ENCODE data around the gene KMT2E. TPM values are rescaled to one million over a fixed set of nuclear protein-coding genes. Genes with fewer than 3 reads are reported as not detected.
A peak's percentile ranks its signal among the peaks of the same experiment; 100 is the strongest.

KMT2E gene
- total and polyA plus RNA-seq, 3 donors from 2014 or later, result 21.1 to 133 (median 96.6) TPM

GRCh38 chr7:105011141-105011830 is 2.7 kb upstream of the KMT2E start:
- WGBS, 2 donors, result 0 to 1% methylated on average over 7 of the region's 7 CpGs
- H3K36me3 ChIP-seq (ENCODE audit: low read depth, missing control alignments), result no peaks in the 10 kb centered on the region
- H3K27me3 ChIP-seq, result no peaks in the 10 kb centered on the region
- H3K4me1 ChIP-seq, result peaks cover 28% of the 10 kb centered on the region
- intact Hi-C loops (cut with DNase I; ENCODE audit: low total_unique reads), result no loop called here
- DNase-seq, result no peak
- peak overlapping the region; percentile 92 to 97 for H3K4me3 ChIP-seq
- no peaks in the 10 kb centered on the region for H3K9me3 ChIP-seq
- peak overlapping the region; percentile 99 to 100 for H3K27ac ChIP-seq
- no peak for TF ChIP-seq POLR2A (IDR thresholded peaks at IDR 0.05)
- TF ChIP-seq CTCF (IDR thresholded peaks at IDR 0.05), result no peak

- DNase-seq, result peak; percentile 38
- intact Hi-C loops (cut with DNase I; ENCODE audit: low total_unique reads), result no loop called here
- Histone ChIP-seq H3K27me3 (no peaks in the 10 kb centered on the region), H3K4me1 (peaks cover 22% of the 10 kb centered on the region), H3K36me3 (ENCODE audit: low read depth, missing control alignments) (no peaks in the 10 kb centered on the region), H3K4me3 (peak overlapping the region; percentile 92 to 97), H3K9me3 (no peaks in the 10 kb centered on the region), H3K27ac (peak overlapping the region; percentile 99 to 100)
- WGBS, 2 donors, result 0 to 1% methylated on average over 21 of the region's 21 CpGs
- TF ChIP-seq CTCF (IDR thresholded peaks at IDR 0.05) (no peak), POLR2A (IDR thresholded peaks at IDR 0.05) (no peak)
These were observed 2.0 kb upstream of the KMT2E start for GRCh38 chr7:105011831-105012502.

- H3K4me3 ChIP-seq, result peak overlapping the region; percentile 92 to 97
- TF ChIP-seq CTCF (IDR thresholded peaks at IDR 0.05) (no peak), POLR2A (IDR thresholded peaks at IDR 0.05) (peak; percentile 93)
- no peaks in the 10 kb centered on the region for H3K9me3 ChIP-seq
- DNase-seq, result peak; percentile 99
- no peaks in the 10 kb centered on the region for H3K27me3 ChIP-seq
- peaks cover 22% of the 10 kb centered on the region for H3K4me1 ChIP-seq
- H3K27ac ChIP-seq, result peak overlapping the region; percentile 99 to 100
- H3K36me3 ChIP-seq (ENCODE audit: low read depth, missing control alignments), result no peaks in the 10 kb centered on the region
- intact Hi-C loops (cut with DNase I; ENCODE audit: low total_unique reads), result no loop called here
- WGBS, 2 donors, result 0% methylated on average over 20 to 54 of the region's 54 CpGs
These were observed 1.3 kb upstream of the KMT2E start for GRCh38 chr7:105012503-105013220.

- intact Hi-C loops (cut with DNase I; ENCODE audit: low total_unique reads), result no loop called here
- WGBS, 2 donors, result 1% methylated on average over 39 of the region's 39 CpGs
- Histone ChIP-seq H3K27ac (peak overlapping the region; percentile 99 to 100), H3K36me3 (ENCODE audit: low read depth, missing control alignments) (no peaks in the 10 kb centered on the region), H3K27me3 (no peaks in the 10 kb centered on the region), H3K4me1 (peaks cover 22% of the 10 kb centered on the region), H3K4me3 (peak overlapping the region; percentile 92 to 97), H3K9me3 (no peaks in the 10 kb centered on the region)
- peak; percentile 91 for DNase-seq
- TF ChIP-seq POLR2A (IDR thresholded peaks at IDR 0.05), result peak; percentile 64
- TF ChIP-seq CTCF (IDR thresholded peaks at IDR 0.05), result peak; percentile 23 to 64 (median 62)
These were observed 687 bp upstream of the KMT2E start for GRCh38 chr7:105013221-105013815.

Data from testis (tissue), 3 donors.